H1 (cell line): ENCODE measurements around the gene CHST2. TPM values are rescaled to one million over a fixed set of nuclear protein-coding genes. Genes with fewer than 3 reads are reported as not detected.

Experiments used
- CTCF ChIA-PET: fragments of 300-600 bp; sonication (Branson Sonifier 250); formaldehyde crosslinking; loops from one replicate; lab custom pipeline; 2021; ENCODE audit not compliant: partially characterized antibody; lab: Charles Lee
- POLR2A ChIA-PET: fragments of 300-600 bp; sonication (Branson Sonifier 250); formaldehyde crosslinking; loops from one replicate; lab custom pipeline; 2021; ENCODE audit warnings: inconsistent platforms; ENCODE audit not compliant: partially characterized antibody; lab: Charles Lee
- DNase-seq, 2 experiments: peaks; one replicate each; pipeline versions ENCODE4 v3.0.0 to v3.0.0-alpha.2; 2010 to 2022; ENCODE audit warnings: low spot score in 2 of 2, low read depth in 1 of 2, mixed read lengths in 1 of 2
- FAIRE-seq: peaks from 2 replicates; lab custom pipeline; 2011; peaks lifted over from hg19 to GRCh38; lab: Jason Lieb, UNC
- H2AFZ ChIP-seq: 2 replicates; pipeline ENCODE4 v1.8.1; 2012; ENCODE audit warnings: low read length, inconsistent platforms
- H2AK5ac ChIP-seq: 2 replicates; pipeline ENCODE4 v1.6.1; 2013; ENCODE audit warnings: low read depth, low read length
- H2BK120ac ChIP-seq: replicated peaks from 2 replicates; pipeline ENCODE3; 2013; ENCODE audit warnings: low read depth, low read length, inconsistent platforms
- H2BK12ac ChIP-seq: 2 replicates; pipeline ENCODE4 v1.6.1; 2013; ENCODE audit warnings: low read depth, low read length
- H2BK15ac ChIP-seq: 2 replicates; pipeline ENCODE4 v1.6.1; 2013; ENCODE audit warnings: low read length
- H2BK20ac ChIP-seq: 2 replicates; pipeline ENCODE4 v1.6.1; 2013; ENCODE audit warnings: low read length
- H2BK5ac ChIP-seq: 2 replicates; pipeline ENCODE4 v1.6.1; 2013; ENCODE audit warnings: low read depth, low read length
- H3K14ac ChIP-seq: 2 replicates; pipeline ENCODE4 v1.6.1; 2013; ENCODE audit warnings: inconsistent platforms; ENCODE audit not compliant: insufficient read length
- H3K18ac ChIP-seq: 2 replicates; pipeline ENCODE4 v1.6.1; 2013; ENCODE audit warnings: low read length; ENCODE audit errors: extremely low read depth
- H3K23ac ChIP-seq: 2 replicates; pipeline ENCODE4 v1.6.1; 2013; ENCODE audit warnings: inconsistent platforms; ENCODE audit not compliant: insufficient read length
- H3K23me2 ChIP-seq: 2 replicates; pipeline ENCODE4 v1.6.1; 2013; ENCODE audit warnings: low read depth, low read length
- H3K27ac ChIP-seq: 2 replicates; pipeline ENCODE4 v1.6.1; 2011; ENCODE audit warnings: low read depth, low read length, inconsistent platforms
- H3K27me3 ChIP-seq, 4 experiments: replicated peaks in 1 of 4; 1 replicate in 1 of 4; 2 replicates in 3 of 4; pipeline versions ENCODE4 v1.6.1 to v1.8.1; 2011 to 2013; ENCODE audit warnings: low read length in 3 of 4, mild to moderate bottlenecking in 3 of 4, inconsistent platforms in 2 of 4, mixed read lengths in 2 of 4, moderate library complexity in 1 of 4; ENCODE audit not compliant: control insufficient read depth in 3 of 4, insufficient read depth in 3 of 4; ENCODE audit errors: extremely low read depth in 1 of 4
- H3K36me3 ChIP-seq, 4 experiments: 2 replicates each; pipeline versions ENCODE4 v1.6.1 to v1.8.1; 2011 to 2013; ENCODE audit warnings: mild to moderate bottlenecking in 4 of 4, low read length in 3 of 4, moderate library complexity in 2 of 4, control low read depth in 1 of 4, inconsistent platforms in 1 of 4; ENCODE audit not compliant: insufficient read depth in 4 of 4, control insufficient read depth in 2 of 4
- H3K4ac ChIP-seq: replicated peaks from 2 replicates; pipeline ENCODE3; 2013; ENCODE audit warnings: low read length, low read depth, mixed read lengths, inconsistent platforms; ENCODE audit not compliant: insufficient read length
- H3K4me1 ChIP-seq, 4 experiments: replicated peaks in 1 of 4; 1 replicate in 1 of 4; 2 replicates in 3 of 4; pipeline versions ENCODE4 v1.6.1 to v1.8.1; 2011 to 2013; ENCODE audit warnings: low read length in 3 of 4, inconsistent platforms in 2 of 4, mixed read lengths in 1 of 4; ENCODE audit not compliant: insufficient read depth in 4 of 4, control insufficient read depth in 3 of 4
- H3K4me2 ChIP-seq, 2 experiments: 2 replicates each; pipeline versions ENCODE4 v1.6.1 to v1.8.1; 2011 to 2013; ENCODE audit warnings: low read depth in 2 of 2, low read length in 2 of 2, control low read depth in 1 of 2, inconsistent platforms in 1 of 2, mild to moderate bottlenecking in 1 of 2; ENCODE audit not compliant: insufficient read depth in 1 of 2
- H3K4me3 ChIP-seq, 4 experiments: fragments of 200-600, 300-600 bp in 1 of 4; sonication (generic), shearing (Covaris generic), sonication (Bioruptor Twin) in 1 of 4; 2 replicates each; pipeline versions ENCODE4 v1.5.1 to v1.8.1; 2011 to 2016; ENCODE audit warnings: low read length in 4 of 4, low read depth in 3 of 4, control low read depth in 2 of 4, inconsistent platforms in 2 of 4, mild to moderate bottlenecking in 2 of 4, mixed read lengths in 1 of 4, moderate library complexity in 1 of 4; ENCODE audit not compliant: insufficient read depth in 2 of 4; ENCODE audit errors: extremely low read depth in 1 of 4
- H3K56ac ChIP-seq: replicated peaks from 2 replicates; pipeline ENCODE3; 2013; ENCODE audit warnings: low read depth, mild to moderate bottlenecking, mixed read lengths, low read length, inconsistent platforms; ENCODE audit not compliant: insufficient read length
- H3K79me1 ChIP-seq: 2 replicates; pipeline ENCODE4 v1.6.1; 2013; ENCODE audit warnings: low read depth, low read length, control low read depth
- H3K79me2 ChIP-seq, 2 experiments: 2 replicates each; pipeline versions ENCODE4 v1.6.1 to v1.8.1; 2012 to 2013; ENCODE audit warnings: low read length in 2 of 2, mild to moderate bottlenecking in 2 of 2, inconsistent platforms in 1 of 2; ENCODE audit not compliant: insufficient read depth in 2 of 2, control insufficient read depth in 1 of 2
- H3K9ac ChIP-seq, 4 experiments: replicated peaks in 1 of 4; 1 replicate in 1 of 4; 2 replicates in 3 of 4; pipeline versions ENCODE4 v1.6.1 to v1.8.1; 2011 to 2013; ENCODE audit warnings: low read depth in 3 of 4, low read length in 3 of 4, control low read depth in 2 of 4, mild to moderate bottlenecking in 2 of 4, moderate library complexity in 2 of 4, inconsistent platforms in 1 of 4; ENCODE audit errors: extremely low read depth in 1 of 4
- H3K9me3 ChIP-seq, 2 experiments: 2 replicates each; pipeline versions ENCODE4 v1.6.1 to v1.8.1; 2012 to 2013; ENCODE audit warnings: mild to moderate bottlenecking in 2 of 2, moderate library complexity in 2 of 2, control low read depth in 1 of 2, inconsistent platforms in 1 of 2, low read depth in 1 of 2, low read length in 1 of 2, mixed read lengths in 1 of 2; ENCODE audit not compliant: insufficient read depth in 2 of 2
- H4K20me1 ChIP-seq, 2 experiments: replicated peaks in 1 of 2; 2 replicates each; pipeline versions ENCODE3 to v1.8.1; 2011 to 2013; ENCODE audit warnings: inconsistent platforms in 2 of 2, low read length in 2 of 2, mild to moderate bottlenecking in 1 of 2; ENCODE audit not compliant: insufficient read depth in 2 of 2, control insufficient read depth in 1 of 2
- H4K5ac ChIP-seq: 2 replicates; pipeline ENCODE4 v1.6.1; 2013; ENCODE audit warnings: low read length, low read depth, mixed read lengths, inconsistent platforms; ENCODE audit not compliant: insufficient read length
- H4K8ac ChIP-seq: 2 replicates; pipeline ENCODE4 v1.8.0; 2013; ENCODE audit warnings: mild to moderate bottlenecking, moderate library complexity, low read length, inconsistent platforms; ENCODE audit not compliant: insufficient read depth; ENCODE audit errors: extremely low read depth
- H4K91ac ChIP-seq: replicated peaks from 2 replicates; pipeline ENCODE3; 2013; ENCODE audit warnings: low read length, mixed read lengths, inconsistent platforms; ENCODE audit not compliant: insufficient read length
- ASH2L ChIP-seq: fragments of 200-600, 300-600 bp; sonication (generic); IDR thresholded peaks from one replicate; pipeline ENCODE4 v1.7.1; 2017; ENCODE audit warnings: low read length
- BCL11A ChIP-seq, 2 experiments: IDR thresholded peaks; one replicate each; pipeline ENCODE4 v1.6.1; 2011; ENCODE audit warnings: low read depth in 2 of 2, low read length in 2 of 2, mild to moderate bottlenecking in 2 of 2
- BRCA1 ChIP-seq: IDR thresholded peaks from 2 replicates; pipeline ENCODE4 v1.6.1; 2012; ENCODE audit warnings: low read depth, low read length, improper control_type of control experiment
- CHD2 ChIP-seq: IDR thresholded peaks from 2 replicates; pipeline ENCODE4 v1.6.1; 2012; ENCODE audit warnings: low read length, improper control_type of control experiment
- CREB1 ChIP-seq: IDR thresholded peaks from 2 replicates; pipeline ENCODE4 v1.6.1; 2012; ENCODE audit warnings: inconsistent platforms
- CTBP2 ChIP-seq: IDR thresholded peaks from 2 replicates; pipeline ENCODE4 v1.7.0; 2011; ENCODE audit warnings: borderline replicate concordance, mild to moderate bottlenecking, moderate library complexity, mixed read lengths, low read length; ENCODE audit not compliant: insufficient read depth, insufficient read length
- EP300 ChIP-seq, 2 experiments: IDR thresholded peaks; 1 replicate in 1 of 2; 2 replicates in 1 of 2; pipeline ENCODE4 v1.6.1; 2011 to 2012; ENCODE audit warnings: low read depth in 2 of 2, low read length in 2 of 2, mild to moderate bottlenecking in 2 of 2, borderline replicate concordance in 1 of 2, inconsistent platforms in 1 of 2, moderate library complexity in 1 of 2
- KDM1A ChIP-seq: fragments of 200-600, 300-600 bp; sonication (generic); IDR thresholded peaks from 2 replicates; pipeline ENCODE4 v1.7.1; 2016; ENCODE audit warnings: mild to moderate bottlenecking, low read length, borderline replicate concordance
- KDM4A ChIP-seq: IDR thresholded peaks from one replicate; pipeline ENCODE4 v1.7.1; 2012; ENCODE audit warnings: low read depth, mild to moderate bottlenecking, moderate library complexity, low read length, inconsistent platforms; ENCODE audit not compliant: severe bottlenecking
- KDM5A ChIP-seq: fragments of 200-600 bp; IDR thresholded peaks from 2 replicates; pipeline ENCODE4 v1.7.1; 2012; ENCODE audit warnings: mild to moderate bottlenecking, low read length, inconsistent platforms, mixed read lengths
- SAP30 ChIP-seq: fragments of 300-600 bp; sonication (generic); IDR thresholded peaks from 2 replicates; pipeline ENCODE4 v1.7.1; 2012; ENCODE audit warnings: low read length, moderate library complexity, mild to moderate bottlenecking, inconsistent platforms; ENCODE audit not compliant: insufficient read depth, insufficient replicate concordance
- WGBS, 2 experiments: shearing (Covaris generic) in 1 of 2; methylation state at CpG; one replicate each; pipeline versions ENCODE4 v1.1.6 to v1.1.7; 2013 to 2015; ENCODE audit warnings: low lambda C conversion rate in 2 of 2, mixed read lengths in 2 of 2, inconsistent platforms in 1 of 2, low coverage in 1 of 2, missing lambda C conversion rate in 1 of 2; ENCODE audit not compliant: insufficient replicate concordance in 2 of 2, insufficient coverage in 1 of 2, insufficient read length in 1 of 2; ENCODE audit errors: extremely low coverage in 1 of 2, missing lambda C conversion rate in 1 of 2; 5-methylcytosine and 5-hydroxymethylcytosine counted together
- polyA plus RNA-seq, 7 experiments: library from polyadenylated mRNA; depleted of rRNA in 3 of 7; stranded (reverse) in 5 of 7; unstranded in 2 of 7; fragments of >200 nt in 5 of 7; fragments of 200-250 nt in 2 of 7; gene quantifications; 1 replicate in 5 of 7; 2 replicates in 1 of 7; 4 replicates in 1 of 7; pipeline versions ENCODE4 v1.2.1 to v1.2.3, GENCODE V29; 2011 to 2013; ENCODE audit warnings: missing spikeins in 2 of 7, mixed read lengths in 2 of 7
- total RNA-seq: library from RNA; stranded (reverse); fragmentation: NEBNext Ultra II Directional; extraction: Animal tissue kit (Norgen Biotek cat#: 25700); gene quantifications from 2 replicates; pipeline ENCODE4 v1.2.1, GENCODE V29; 2021
- TF ChIP-seq, protein P1 (sequence below): IDR thresholded peaks from 2 replicates; pipeline ENCODE4 v1.6.1; 2012; ENCODE audit warnings: inconsistent platforms

The CHST2 gene
- total and polyA plus RNA-seq, 2 of the 8 experiments (the other 6 are each of a cell fraction or from before 2014, with no cell fraction given): 3.2 to 15.1 TPM

DNA sequence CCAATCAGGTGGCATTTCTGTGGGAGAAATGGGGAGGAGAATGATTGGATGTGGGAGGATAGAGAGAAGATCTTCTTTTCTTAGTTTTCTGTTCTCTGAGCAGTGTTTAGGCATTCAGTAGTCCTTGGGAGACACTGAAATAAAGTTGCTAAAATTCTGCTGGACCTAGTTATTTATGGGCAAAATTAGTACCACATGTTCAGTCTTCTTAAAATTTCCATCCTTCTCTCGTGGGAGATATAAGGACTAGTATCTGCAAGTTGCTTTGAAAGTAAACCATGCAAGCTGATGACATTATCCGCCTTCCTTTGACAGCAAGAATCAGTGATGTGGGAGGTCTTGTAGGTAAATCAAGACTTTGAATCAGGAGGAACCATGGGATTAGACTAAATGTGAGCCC is 19.9 kb upstream of the CHST2 start:
- Histone ChIP-seq H2BK15ac (no peak overlapping the region), H3K4me2 (no peak overlapping the region), H3K9ac (no peak overlapping the region), H3K23ac (no peak overlapping the region), H3K9me3 (peaks cover 0 to 11% of the 10 kb centered on the region in 2 experiments; a peak in 3 of 4 replicates), H4K20me1 (no peaks in the 10 kb centered on the region), H2BK5ac (no peak overlapping the region), H4K5ac (no peak overlapping the region), H3K4me3 (no peak overlapping the region), H2AFZ (no peak overlapping the region), H3K79me2 (no peaks in the 10 kb centered on the region), H4K91ac (no peak overlapping the region), H3K4ac (no peak overlapping the region), H3K27ac (no peak overlapping the region), H2BK120ac (no peak overlapping the region), H2BK20ac (no peak overlapping the region), H4K8ac (no peak overlapping the region), H2BK12ac (no peak overlapping the region), H2AK5ac (no peak overlapping the region), H3K14ac (no peak overlapping the region), H3K56ac (no peak overlapping the region), H3K23me2 (no peaks in the 10 kb centered on the region), H3K36me3 (no peaks in the 10 kb centered on the region), H3K27me3 (no peaks in the 10 kb centered on the region), H3K4me1 (no peaks in the 10 kb centered on the region), H3K79me1 (no peaks in the 10 kb centered on the region), H3K18ac (no peak overlapping the region)
- 84% methylated on average over 2 of the region's 2 CpGs; no CpG with 5 or more reads in 1 of the 2 experiments for WGBS, 2 experiments
- DNase-seq (no peak), FAIRE-seq (no peak)
- ChIA-PET CTCF (interaction anchor here (0.6 to 1.1 kb wide), 2 partner anchors 105 to 271 kb away, joined by 3 read pairs; no protein-coding TSS in a partner anchor), POLR2A (no interaction called here)
- TF ChIP-seq KDM1A (no peak), CHD2 (no peak), KDM5A (no peak), ASH2L (no peak), BCL11A (IDR thresholded peaks at IDR 0.05; ENCODE audit: low read depth in 2 of 2, low read length in 2 of 2) (no peak), CTBP2 (no peak), SAP30 (no peak), BRCA1 (no peak), EP300 (IDR thresholded peaks at IDR 0.05; ENCODE audit: borderline replicate concordance in 1 of 2, low read depth in 2 of 2, low read length in 2 of 2) (no peak), KDM4A (no peak), CREB1 (no peak)
- TF ChIP-seq, protein P1, sequence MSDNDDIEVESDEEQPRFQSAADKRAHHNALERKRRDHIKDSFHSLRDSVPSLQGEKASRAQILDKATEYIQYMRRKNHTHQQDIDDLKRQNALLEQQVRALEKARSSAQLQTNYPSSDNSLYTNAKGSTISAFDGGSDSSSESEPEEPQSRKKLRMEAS: no peak
